GM19240 (cell line): ENCODE measurements around the gene SLC43A2.
"Not testable (repeated sequence)": the region's sequence is repeated elsewhere in the genome, so short reads cannot be mapped to it uniquely, and the experiment has no call there.

Source experiments
- DNase-seq: peaks from one replicate; pipeline ENCODE4 v3.0.0; 2011; ENCODE audit warnings: low spot score; ENCODE audit not compliant: insufficient read length

Gene SLC43A2

DNA sequence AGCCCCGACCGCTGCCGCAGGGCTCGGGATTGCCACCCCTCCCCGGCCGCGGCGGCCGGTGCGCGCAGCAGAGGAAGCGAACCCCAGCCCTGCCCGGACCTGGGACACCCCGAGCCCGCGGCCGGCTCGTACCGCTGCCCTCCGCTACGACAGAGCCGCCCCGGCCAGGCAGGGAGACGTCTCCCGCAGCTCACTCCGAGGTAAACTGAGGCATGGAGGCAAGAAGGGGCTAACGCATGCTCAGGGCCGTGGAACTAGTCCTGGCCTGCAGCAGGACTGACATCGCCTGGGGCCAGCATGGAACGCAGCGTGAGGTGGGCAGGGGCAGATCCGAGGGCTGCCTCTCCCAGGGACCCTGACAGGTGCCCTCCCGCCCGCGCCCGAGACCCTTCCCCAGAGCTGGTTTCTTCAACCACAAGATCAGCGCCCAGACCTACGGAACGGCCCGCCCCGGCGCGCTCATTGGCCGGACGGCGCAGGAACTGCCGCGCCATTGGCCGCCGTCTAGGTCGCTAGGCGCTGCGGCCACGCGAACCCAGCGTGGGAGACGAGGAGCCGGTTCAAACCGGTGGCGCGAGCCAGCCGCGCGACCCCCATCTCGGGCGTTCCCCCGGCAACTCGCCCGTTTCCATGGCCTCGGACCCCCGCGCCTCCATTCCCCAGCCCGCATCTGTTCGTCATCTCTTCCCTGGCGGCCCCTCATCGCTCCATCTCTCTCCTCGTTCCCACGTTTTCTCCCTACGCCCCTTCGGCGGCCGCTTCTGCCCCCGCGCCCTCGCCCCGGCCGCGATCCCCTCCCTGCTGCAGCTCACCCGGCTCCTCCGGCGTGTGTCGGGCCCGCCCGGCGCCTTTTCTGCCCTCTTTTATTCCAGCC is at the start of gene SLC43A2:
TSS of gene SLC43A2 (minus strand) at position 853 of the 874 bp plus-strand sequence. CDS start 960 bp downstream, outside the sequence.
- peak; percentile 91 for DNase-seq

DNA sequence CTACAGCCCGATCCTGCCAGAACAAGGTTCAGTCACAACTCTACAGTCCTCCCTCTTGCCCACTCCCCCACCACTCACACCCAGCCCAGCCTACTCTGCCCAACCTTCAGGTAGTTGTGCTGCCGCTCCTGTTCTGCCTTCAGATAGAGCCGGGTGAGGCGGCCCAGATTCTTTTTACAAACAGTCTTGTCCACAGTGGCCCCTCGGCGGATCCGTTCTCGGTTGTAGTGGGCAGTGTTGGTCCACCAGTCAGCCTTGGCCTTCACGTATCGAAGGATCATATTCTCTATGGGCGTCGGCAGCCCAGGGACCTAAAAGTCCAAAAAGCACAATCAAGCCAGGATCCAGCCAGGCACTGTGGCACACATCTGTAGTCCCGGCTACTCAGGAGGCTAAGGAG is 47.8 kb upstream of the SLC43A2 start:
- no peak for DNase-seq

DNA sequence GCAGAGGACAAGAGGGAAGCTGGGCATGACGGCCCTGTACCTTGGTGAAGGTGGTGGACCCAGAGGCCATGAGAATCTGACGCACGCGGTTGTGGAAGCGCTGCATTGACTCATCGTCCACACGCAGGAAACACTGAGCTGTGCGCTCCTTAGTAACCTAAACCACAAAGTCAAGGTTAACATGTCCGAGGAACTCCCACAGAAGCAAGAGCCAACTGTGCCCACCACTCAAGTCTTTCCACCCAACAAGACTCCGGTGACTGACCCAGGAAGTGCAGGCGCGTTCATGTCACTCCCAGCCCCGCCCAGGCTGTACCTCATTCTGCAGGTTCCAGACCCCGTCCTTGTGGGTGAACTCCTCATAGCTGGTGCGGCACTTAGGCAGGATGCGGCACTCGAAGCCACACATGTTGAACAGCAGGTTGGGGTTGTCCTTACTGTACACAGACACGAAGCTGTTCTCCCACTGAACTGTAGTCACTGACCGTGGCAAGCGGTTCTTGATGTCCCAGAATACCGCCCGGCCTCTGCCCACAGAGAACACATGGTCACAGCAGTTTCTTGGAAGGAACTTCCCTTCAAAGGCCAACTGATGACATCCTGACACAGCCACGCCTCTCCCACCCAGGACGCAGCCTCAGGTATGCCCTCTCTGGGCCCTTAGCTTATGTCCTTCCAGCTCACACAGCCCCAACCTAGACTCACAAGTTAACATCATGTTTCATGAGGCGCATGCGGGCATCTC is 44.6 kb upstream of the SLC43A2 start:
- no peak for DNase-seq

DNA sequence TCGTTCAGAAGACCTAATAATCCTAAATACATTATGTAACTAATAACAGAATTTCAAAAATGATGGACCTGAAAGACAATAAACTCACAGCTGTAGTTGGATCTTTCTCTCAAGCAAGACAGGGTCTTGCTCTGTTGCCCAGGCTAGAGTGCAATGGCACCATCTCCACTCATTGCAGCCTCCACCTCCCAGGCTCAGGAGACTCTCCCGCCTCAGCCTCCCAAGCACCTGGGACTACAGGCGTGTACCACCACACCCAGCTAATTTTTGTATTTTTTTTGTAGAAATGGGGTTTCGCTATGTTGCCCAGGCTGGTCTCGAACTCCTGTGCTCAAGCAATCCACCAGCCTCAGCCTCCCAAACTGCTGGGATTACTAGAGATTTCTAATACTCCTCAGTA is 35.3 kb upstream of the SLC43A2 start:
- not testable (repeated sequence) for DNase-seq

DNA sequence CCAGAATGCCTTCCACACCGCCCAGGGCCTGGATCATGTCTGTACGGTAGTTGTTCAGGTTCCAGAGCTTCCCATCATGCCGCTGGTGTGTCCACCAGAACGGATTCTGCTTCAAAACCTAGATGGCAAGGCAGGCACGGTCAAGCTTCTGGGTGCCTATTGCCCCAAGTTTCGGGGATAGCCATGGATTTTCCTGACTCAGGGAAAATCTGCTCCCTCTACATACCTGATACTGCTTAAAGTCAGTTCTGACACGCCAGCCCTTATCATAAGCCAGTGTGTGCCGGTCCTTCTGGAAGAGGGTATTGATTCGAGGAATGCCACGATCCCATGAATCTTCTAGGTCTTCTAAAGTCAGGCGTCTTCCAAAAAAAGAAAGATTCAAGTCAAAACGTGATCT is 32.4 kb upstream of the SLC43A2 start:
- no peak for DNase-seq

DNA sequence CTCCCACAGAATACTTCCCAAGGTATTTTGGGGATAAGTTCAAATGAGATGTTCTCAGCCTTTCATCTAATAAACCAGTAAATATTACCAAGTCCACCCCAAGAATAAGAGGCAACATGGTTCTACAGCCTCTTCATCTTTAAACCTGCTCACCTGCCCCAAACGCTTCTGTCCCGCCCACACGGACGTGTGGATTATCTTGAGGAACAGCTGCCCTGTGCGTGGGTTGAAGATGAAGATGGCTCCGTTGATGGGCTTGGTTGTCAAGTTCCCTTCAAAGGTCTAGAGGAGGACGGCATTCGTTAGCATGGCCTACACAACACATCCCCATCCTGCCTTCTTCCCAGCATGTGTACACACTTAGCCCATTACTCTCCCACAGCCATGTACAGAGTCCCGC is 29.5 kb upstream of the SLC43A2 start:
- DNase-seq: no peak

DNA sequence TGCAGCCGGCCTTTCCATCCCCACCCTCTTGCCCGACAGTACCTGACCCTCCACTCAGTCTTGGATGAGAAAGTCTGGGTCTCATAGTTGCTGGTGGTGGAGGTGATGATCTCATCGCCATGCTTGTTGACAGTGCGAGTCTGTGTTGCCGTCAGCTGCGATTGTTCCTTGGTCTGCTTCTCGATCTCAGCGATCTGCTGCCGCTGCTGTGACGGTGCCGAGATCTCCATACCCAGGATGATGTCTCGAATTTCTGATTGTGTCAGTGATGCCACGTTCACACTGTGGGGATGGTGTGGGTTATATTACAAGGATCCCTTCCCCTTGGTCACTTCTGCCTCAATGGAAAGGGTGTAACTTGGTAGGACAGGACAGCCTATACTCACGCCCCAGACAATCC is 25.1 kb upstream of the SLC43A2 start:
- no peak for DNase-seq

DNA sequence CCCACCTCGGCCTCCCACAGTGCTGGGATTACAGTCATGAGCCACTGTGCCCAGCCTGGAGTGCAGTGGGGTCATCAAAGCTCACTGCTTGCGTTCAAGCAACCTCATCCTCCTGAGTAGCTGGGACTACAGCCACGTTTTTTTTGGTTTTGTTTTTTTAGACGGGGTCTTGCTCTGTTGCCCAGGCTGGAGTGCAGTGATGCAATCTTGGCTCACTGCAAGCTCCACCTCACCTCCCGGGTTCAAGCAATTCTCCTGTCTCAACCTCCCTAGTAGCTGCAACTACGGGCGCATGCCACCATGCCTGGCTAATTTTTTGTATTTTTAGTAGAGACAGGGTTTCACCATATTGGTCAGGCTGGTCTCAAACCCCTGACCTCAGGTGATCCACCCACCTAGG is 24.2 kb upstream of the SLC43A2 start:
- DNase-seq: not testable (repeated sequence)

DNA sequence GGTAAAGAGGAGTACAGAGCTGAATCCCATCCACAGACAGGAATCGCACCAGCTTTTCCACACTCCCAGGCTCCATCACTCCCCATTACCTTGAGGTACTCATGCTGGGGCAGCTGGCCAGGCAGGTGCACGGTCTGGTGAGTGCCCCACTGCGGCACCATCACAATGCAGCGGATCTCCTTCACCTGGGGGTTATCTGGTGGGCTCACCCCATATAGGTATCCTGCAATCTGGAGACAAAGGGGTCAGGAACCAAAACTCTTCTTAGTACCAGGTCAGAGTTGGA is 22.9 kb upstream of the SLC43A2 start:
- no peak for DNase-seq

DNA sequence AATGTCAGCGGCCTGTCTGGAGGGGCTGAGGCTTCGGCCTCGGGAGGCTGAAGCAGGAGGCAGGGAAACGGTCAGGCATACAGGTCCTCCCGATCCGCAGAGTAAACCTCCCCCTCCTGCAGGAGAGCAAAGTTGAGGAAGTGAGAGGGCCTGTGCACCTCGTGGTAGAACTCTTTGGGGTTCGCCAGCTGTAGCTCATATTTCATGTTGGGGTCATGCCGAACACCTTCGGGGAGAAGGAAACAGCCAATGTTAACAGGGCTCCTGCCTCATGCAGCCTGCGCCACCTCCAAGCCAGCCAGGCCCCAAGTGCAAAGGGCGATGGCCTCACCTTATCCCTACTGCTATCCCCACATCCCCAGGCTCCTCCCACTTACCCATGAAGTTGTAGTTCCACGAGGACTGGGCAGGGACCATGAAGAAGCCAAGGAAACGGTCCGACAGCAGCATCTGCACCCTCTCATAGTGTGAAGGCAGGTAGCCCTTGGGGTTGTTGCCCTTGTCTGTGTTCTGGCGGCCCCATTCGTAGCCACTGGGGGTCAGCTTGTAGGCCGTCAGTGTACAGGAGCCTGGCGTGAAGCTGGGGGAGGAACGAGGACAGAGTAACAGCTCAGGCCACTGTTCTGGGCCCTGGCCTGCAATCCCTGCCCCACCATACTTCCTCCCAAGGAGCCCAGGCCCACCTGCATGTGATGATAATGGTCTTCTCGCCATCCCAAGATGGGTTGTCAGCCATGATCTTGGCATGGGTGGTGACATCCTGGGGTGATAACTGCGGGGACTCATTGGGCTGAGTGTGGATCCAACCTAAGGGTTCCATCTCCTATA is 22.3 kb upstream of the SLC43A2 start:
- DNase-seq: no peak

DNA sequence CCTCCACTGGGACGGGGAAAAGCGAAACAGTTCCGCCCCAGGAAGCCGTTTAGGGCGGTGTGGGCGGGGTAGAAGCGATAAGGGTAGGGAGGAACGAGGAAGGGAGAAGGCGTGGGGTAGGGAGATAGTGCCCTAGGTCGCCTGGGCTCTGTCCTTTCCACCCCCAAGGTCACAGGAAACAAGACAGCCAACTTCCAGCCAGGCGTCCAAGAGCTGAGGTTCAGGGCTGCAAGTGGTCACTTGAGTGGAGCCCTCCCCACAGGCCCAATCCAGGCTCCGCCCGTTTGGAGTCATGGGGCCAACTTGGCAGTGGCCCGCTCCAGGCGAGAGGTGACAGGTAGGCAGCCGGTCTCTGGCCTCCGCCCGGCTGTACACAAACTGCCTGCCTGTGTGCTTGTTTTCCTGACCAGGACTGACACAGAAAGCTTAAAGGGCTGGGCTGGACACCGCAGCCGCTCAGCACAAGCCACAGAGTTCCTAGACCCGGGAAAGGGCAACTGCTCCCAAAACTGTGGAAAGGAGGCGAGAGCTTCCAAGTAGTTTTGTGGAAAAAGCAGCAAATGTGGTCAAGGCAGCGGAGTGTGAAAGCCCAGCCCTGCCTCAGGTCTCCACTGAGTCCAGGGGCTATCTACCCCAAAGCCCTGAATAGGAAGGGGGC is 21.3 kb upstream of the SLC43A2 start, which contains the start of gene RILP:
TSS of gene RILP (minus strand) at position 23 of the 658 bp plus-strand sequence. CDS start 62 bp downstream, outside the sequence.
- no peak for DNase-seq

DNA sequence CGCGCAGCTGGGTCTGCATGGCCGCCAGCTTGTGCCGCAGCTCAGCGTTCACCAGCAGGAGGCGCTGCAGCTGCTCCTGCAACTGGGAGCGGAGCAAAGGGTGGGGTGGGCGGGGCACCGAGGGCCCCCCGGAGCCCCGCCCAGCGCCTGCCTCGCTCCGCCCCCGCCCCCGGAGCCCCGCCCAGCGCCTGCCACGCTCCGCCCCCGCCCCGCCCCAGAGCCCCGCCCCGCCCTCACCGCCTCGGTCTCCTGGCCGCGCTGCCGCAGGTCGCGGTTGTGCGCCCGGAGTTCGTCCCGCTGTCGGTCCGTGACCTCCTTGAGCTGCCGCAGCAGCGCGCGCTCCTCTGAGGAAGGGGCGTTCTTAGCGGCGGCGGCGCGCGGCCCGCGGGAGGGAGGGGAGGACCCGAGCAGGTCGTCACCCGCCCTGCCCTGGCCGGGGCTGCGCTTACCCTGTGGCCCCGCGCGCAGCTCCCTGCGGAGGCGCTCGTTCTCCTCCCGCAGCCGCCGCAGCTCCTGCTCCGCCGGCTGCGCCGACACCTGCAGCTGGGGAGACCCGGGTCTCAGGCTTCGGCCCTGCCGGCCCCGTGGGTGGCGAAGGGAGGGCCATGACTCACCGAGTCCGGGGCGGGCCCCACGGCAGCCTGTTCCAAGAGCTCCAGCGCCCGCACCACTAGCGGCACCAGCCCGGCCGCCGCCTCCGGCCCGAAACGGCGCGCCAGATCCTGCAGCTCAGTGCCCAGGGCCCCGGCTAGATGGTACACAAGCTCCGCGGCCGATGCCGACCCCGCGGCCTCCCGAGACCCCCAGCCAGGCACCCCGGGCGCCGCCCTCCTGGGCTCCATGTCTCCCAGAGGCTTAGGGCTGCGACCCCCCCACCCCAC is 20.6 kb upstream of the SLC43A2 start:
- DNase-seq: peak; percentile 88

DNA sequence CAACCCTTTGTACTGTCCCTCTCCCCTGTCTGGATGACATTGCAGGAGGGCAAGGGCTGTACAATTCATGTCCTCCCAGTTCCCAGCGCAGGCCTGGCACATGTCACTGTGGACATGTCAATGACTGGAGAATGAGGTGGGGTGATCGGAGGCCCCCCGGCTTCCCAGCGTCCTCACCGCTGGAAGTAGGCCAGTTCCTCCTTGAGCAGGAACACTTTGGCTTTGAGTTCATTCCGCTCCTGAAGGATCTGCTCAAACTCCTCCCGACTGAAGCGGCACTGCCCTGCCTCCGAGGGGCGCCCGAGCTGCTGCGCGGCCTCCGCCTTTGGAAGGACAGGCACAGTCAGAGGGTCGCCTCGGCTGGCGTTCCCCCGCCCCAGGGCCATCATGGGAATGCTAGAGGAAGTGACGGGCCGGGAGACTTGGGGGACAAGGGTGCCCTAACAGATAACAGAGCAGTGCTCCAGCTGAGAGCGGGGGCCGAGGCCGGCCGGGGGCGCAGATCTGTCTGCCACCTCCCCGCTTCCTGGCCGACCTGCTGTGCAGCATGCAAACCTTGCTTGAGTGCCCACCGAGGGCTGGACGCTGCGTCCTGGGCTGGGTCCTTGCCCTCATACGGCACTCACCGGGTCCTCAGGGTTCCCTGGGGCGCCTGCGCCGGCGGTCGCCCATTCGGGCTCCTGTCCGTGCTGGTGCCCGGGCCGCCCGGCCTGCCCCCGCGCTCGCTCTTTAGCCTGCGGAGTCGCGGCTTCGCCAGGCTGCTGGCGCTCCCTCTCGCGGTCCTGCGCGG is 19.7 kb upstream of the SLC43A2 start:
- no peak for DNase-seq

DNA sequence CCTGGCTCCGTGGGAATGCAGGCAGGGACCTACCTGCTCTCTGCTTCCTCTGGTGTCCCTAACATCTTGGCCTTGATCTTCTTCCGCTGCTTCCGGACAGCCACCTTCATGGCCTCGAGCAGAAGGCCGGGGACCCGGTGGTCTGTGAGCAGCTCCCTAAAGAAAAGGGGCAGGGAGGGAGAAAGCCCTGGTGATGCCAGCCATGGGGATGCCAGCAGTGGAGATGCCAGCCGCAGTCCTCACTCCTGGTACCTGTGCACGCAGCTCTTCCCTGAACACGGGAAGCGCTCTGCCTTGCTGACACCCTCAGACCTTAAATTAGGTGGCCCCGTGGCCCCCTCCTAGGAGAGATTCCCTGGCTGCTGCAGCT is 19.2 kb upstream of the SLC43A2 start:
- no peak for DNase-seq

DNA sequence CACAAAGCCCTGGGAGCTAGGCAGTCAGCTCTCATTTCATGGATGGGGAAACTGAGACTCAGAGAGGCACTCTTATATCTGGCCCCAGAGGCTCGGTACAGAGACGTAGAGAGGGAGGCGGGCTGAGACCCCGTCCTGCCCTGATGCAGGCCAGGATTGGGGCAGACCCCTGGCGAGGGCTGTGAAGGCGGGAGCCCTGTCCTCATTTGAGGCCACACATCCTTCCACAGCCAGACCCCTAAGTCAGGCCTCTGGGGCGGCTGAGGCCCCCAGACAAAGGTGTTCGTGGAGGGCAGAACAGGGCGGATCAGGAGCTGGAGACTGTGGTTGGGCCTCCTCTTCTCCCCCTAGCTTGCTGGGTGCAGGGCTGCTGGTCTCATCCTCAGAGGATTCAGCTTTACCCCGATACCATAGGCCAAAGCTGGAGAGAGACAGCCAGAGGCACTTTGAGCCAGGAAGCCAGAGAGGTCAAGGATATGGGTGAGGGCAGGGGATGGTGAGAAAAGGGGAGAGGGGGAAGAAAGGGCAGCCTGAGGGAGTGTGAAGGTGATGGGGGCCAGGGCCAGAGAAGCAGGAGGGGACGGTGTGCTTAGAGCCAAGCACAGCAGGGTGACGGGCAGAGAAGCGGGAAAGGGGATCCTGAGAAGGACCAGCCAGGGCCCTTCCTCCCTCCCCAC is 17.7 kb upstream of the SLC43A2 start:
- DNase-seq: no peak

DNA sequence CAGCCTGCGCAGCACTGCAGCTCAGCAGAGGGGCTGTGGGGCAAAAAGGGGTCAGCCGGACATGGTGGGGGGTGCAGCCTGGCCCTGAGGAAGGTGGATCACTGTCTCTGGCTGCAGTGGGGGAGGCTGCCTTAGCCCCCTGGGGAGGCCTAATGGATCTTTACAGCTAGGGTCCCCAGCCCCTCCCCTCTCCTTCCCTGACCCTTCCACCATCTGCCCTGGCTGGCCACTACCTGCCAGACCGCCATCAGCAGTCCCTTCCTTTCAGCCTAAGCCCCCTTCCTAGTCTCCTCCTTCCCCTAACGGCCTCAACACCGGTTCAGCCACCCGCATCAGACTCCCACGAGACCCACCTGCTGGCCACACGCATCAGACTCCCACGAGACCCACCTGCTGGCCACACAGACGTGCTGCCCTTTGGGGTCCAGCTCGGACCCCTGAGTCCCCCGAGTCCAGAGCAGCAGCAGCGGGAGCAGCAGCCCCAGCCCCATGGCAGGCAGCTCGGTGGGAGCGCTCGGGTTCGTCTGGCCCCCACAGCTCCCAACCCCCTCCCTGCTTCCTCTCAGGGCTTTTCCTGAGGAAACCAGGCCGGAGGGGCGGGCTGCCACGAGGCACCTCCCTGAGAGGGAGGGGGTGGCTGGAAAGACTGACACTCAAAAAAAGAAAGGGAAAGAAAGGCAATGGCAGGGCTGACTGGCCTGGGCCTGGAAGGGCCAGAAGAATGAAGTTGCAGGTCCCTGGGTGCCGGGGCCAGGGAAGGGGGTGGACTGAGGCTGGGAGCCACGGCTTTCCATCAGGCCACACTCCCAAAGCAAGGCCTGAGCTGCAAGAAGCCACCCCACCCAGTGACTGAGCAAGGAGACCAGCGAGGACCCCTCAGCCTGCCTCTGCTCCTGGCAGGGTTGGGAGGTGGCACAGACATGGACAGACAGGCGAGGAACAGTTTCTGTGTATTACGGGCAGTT is 16.9 kb upstream of the SLC43A2 start, which contains the start of gene SCARF1:
TSS of gene SCARF1 (minus strand) at position 526 of the 965 bp plus-strand sequence. CDS start at position 491, 35 bp downstream.
- DNase-seq: no peak

DNA sequence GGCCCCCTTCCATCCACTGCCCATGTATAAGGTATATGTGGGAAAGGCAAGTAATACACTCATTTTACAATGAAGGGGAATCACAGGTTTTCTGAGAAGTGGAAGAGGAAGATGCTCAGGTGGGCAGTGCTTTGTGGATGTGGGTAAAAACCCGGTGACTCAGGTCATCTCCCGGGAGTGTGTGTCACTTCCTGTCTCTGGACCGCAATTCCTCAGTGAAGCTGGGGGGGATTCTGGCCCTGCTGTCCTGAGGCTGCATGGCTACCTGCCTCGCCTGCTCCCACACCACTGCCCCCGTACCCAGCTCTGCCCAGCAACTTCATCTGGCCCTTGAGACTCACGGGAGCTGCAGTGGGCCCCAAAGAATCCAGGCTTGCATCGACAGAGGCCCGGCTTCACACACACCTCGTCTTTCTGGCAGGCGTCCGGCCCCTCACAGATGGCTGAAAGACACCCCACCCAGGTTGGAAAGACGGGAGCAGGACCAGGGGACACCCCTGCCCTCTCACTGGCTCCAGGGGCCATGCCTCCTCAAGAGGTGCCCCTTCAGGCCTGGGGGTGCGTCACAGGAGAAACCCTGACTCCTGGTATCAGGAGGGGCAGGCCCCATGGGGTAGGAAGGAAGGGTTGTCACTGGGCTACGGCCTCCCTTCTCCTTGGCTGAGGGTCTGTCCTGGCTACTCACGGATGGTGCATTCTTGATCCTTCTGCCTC is 16.0 kb upstream of the SLC43A2 start:
- peak; percentile 73 for DNase-seq
